ENCODE data around the gene MLIP.

MLIP gene

GRCh38 chr6:54274383-54274782 lies 163.1 kb downstream of the MLIP start:
- no peak for DNase-seq (ENCODE audit: low read depth in 2 of 2, low spot score in 1 of 2)

DNA sequence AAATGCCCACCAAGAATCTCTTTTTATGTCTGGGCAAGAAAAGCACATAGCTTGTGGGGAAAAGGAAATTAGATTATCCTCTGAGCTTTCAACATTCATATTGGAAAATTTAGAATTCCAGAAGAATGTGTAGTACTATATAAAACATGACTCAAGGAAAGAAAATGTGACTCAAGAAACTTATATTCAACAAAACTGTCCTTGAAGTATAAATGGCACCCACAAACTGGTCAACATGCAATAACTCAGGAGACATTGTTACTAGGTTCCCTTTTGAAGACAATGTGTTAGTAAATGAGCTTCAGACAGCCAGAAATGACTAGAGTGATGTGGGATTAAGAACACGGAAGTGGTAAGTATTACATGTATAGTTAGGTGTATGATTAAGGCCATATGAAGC lies 170.9 kb downstream of the MLIP start:
- no peak for DNase-seq (ENCODE audit: low read depth in 2 of 2, low spot score in 1 of 2)

GRCh38 chr6:54284161-54284860 lies 173.1 kb downstream of the MLIP start:
- DNase-seq (ENCODE audit: low read depth in 2 of 2, low spot score in 1 of 2) = no peak

DNA sequence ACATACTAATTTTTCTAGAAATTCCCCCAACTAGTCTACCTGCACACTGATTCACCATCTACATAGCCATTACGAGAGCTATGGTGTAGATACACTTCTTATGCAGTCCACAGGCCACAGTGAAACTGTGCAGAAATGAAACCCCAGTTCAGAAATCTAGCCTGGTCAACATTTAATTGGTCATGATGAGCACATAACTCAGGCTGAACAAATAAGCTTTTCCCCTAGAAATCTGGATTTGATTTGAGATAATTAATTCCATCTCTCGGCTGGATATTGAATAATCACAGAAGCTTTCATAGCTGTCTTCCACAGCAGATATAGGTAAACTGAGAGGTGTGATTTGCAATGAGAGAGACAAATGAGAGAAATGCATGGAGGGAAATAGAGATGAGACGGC lies 174.4 kb downstream of the MLIP start:
- no peak for DNase-seq (ENCODE audit: low read depth in 2 of 2, low spot score in 1 of 2)

DNA sequence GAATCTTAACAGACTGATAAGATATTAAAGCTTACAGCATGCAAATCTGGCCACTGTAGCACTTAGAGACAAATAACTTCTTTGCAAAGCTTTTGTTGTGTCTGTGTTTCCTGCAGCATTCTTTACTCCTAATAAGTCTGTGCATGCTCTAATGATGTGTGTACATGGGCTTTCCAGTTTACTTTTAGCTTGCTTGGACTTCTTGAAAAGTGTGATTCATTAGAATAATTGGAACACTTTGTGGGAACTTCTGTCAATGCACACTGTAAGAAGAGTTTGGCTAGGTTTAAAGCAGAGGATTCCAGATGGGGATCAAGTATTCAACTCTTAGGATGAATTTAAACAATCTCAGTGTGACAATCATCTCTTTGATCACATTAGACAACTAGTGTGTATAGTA lies 174.9 kb downstream of the MLIP start:
- DNase-seq (ENCODE audit: low read depth in 2 of 2, low spot score in 1 of 2) = no peak

DNA sequence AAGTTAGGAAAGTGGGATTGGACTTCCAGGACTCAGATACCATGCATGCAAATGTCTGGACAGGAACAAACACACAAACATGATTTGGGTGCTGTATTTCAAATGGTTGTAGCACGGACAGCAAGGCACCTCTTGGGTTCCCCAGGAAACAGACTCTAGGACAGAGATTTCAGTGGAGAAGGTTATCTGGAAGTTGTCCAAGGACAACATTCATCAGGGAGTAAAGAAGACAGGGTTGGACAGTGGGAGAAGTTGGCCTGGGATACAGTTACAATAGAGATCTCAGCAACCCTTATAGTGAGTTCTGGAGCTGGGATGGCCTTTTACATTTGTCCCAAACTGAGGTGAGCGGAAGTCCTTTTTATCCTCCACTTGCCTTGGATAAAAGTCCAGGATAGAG lies 177.2 kb downstream of the MLIP start:
- no peak for DNase-seq (ENCODE audit: low read depth in 2 of 2, low spot score in 1 of 2)

DNA sequence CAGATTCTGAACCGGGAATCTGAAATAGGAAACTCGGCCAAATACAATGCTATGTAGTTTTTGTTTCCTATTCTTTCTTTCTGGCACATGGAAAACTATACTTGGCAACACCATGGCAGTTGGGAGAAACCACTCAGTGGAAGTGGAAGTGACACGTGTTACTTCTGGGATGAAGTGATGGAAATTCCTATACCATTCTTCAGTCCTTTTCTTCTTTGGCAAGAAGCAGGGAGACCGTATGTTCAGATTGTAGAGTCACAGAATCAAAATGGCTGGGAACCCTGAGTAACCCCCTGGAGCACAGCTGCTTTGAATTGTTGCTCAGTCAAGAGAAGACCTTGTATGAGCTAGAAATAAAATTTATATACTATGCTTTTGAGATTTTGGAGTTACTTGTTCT lies 178.2 kb downstream of the MLIP start:
- no peak for DNase-seq (ENCODE audit: low read depth in 2 of 2, low spot score in 1 of 2)

- DNase-seq (ENCODE audit: low read depth in 2 of 2, low spot score in 1 of 2) = no peak
Measured at GRCh38 chr6:54291146-54291545, 179.9 kb downstream of the MLIP start.

- no peak for DNase-seq (ENCODE audit: low read depth in 2 of 2, low spot score in 1 of 2)
Measured at GRCh38 chr6:54291738-54292137, 180.5 kb downstream of the MLIP start.

DNA sequence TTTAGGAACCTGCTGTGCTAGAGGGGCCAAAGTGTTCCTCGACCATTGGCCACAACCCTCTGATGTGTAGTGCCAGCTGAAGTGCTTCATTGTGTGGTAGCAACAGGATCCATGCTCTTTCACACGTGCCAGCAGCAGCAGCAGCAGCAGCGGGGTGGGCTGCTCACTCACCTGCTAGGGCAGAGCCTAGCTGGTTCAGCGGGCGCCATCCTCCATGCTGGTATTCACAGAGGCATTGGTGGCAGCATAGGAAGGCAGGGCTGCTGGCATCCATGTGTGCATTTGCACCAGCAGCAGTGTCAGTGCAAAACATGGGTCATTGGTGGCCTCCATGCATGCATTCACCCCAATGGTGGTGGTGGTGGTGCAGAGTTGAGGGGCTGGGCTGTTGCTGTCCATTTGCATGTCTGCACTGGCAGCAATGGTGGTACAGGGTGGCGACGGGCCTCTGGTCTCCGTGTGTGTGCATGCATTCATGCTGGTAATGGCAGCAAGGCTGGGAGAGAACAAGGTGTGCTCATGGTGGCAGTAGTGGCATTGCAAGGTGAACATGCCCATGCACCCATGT lies 183.8 kb downstream of the MLIP start:
- DNase-seq (ENCODE audit: low read depth in 2 of 2, low spot score in 1 of 2) = no peak

DNA sequence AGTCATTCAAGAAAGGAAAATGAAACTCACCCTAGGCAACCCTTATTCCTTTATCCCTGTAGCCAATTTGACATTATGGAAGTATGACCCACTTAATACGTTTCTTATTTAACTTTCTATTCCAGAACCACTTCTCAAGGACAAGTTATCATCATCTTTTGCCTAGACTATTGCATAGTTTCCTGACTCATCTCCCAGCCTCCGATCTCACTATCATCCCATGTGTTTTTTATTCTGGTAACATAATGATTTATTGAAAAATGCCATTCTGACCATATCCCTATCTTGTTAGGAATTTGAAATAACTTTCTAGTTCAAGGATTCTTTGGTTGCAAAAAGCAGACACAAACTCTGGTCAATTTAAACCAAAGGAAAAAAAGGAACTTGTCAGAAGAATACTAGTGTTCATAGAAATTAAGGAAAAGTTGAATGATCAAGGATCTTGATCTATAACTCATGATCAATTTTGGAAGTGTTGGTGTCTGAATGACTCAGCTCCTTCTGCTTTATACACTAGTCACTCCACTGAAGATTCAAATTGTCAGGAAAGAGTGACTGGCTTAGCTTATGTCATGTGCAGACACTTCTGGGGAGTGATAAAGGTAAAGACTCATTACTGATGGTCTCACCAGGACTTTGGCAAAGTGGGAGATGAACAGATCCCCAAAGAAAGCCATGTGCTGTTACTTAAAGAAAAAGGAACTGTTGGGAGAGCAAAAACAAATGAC lies 188.5 kb downstream of the MLIP start:
- no peak for DNase-seq (ENCODE audit: low read depth in 2 of 2, low spot score in 1 of 2)

DNA sequence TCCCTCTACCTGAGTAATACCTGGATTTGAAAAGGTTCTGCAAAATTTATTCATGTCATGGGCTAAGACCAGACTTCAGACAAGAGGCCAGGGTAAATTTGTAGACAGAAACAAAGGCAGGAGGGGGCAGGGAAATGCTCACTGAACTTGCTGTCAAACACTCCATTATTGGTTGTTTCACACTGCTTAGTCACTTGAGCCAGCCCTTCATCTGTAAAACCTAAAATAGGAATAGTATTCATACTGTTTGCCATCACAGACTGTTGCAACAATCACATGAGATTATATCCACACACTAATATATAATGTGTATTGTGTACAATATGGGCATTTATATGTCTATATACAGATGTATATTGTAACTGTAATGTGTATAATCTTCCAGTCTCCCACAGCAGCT lies 190.5 kb downstream of the MLIP start:
- no peak for DNase-seq (ENCODE audit: low read depth in 2 of 2, low spot score in 1 of 2)

GRCh38 chr6:54307439-54307910 lies 196.2 kb downstream of the MLIP start:
- DNase-seq (ENCODE audit: low read depth in 2 of 2, low spot score in 1 of 2) = no peak

DNA sequence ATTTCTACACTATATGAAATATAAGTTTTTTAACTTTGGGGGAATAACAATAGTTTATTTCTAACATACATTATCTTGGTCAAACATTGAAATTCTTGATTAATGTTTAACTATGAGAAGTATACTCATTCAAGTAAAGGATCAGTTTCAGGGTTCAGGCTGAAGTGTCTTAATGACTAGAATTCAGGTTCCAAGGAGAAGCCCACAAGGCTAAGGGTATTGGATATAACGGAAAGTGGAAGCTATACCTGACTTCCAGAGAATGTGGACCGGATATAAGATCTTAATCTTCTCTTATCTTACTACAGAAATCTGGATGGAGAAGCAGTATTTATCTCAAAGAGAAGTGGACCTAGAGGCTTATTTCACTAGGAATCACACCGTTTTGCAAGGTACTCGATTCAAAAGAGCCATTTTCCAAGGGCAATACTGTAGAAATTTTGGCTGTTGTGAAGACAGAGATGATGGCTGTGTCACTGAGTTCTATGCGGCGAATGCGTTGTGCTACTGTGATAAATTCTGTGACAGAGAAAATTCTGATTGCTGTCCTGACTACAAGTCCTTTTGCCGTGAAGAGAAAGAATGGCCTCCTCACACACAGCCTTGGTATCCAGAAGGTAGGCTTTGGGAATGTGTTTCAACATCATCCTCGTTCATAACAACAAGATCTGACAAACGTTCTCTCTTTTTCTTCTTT lies 197.2 kb downstream of the MLIP start, which contains the start of gene TINAG:
TINAG (plus strand) TSS at position 153 of the 697 bp plus-strand sequence; CDS start at position 263, 110 bp downstream.
- DNase-seq (ENCODE audit: low read depth in 2 of 2, low spot score in 1 of 2) = no peak

GRCh38 chr6:54308986-54309315 lies 197.7 kb downstream of the MLIP start:
- DNase-seq (ENCODE audit: low read depth in 2 of 2, low spot score in 1 of 2) = no peak

GRCh38 chr6:54310377-54311152 lies 199.3 kb downstream of the MLIP start:
- DNase-seq (ENCODE audit: low read depth in 2 of 2, low spot score in 1 of 2) = no peak

DNA sequence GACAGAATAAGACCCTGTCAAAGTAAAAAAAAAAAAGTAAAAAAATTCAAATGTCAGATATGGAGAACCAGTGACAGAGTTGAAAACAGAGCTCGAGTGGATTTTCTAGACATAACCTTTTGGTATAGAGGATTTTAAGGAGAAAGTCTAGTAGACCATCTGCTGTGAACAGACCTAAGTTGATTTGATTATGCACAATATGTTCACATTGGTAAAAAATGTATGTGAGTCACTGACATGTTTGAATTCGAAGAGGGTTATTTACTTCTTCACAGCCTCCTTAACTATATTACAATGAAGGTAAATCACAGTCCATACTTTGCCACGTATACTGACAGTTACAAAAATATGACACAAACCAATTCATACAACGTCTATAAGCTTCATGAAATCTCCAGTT lies 204.4 kb downstream of the MLIP start:
- no peak for DNase-seq (ENCODE audit: low read depth in 2 of 2, low spot score in 1 of 2)

Measured in stimulated activated CD8-positive, alpha-beta memory T cell treated with anti-CD3 and anti-CD28 coated beads, Interleukin-4, amount 100 ng/mL, for 1 hour (primary cell).